ENCODE data around the gene PPP2R2C. TPM values are rescaled to one million over a fixed set of nuclear protein-coding genes. Genes with fewer than 3 reads are reported as not detected.
A peak's percentile ranks its signal among the peaks of the same experiment; 100 is the strongest.

PPP2R2C gene
- total RNA-seq, 1 donor from 2014 or later, result 10.8 TPM

- Mint-ChIP-seq H3K36me3 (no peaks in the 10 kb centered on the region), H3K4me3 (no peak overlapping the region), H3K9me3 (no peaks in the 10 kb centered on the region), H3K27me3 (peaks cover 40% of the 10 kb centered on the region), H3K4me1 (ENCODE audit: unreplicated experiment) (peaks cover 16% of the 10 kb centered on the region), H3K27ac (peak overlapping the region; percentile 93)
- no peak for TF ChIP-seq CTCF (conservative IDR thresholded peaks at IDR 0.05)
- DNase-seq (ENCODE audit: extremely low spot score, unreplicated experiment), result peak; percentile 62
These were observed 22.2 kb upstream of the PPP2R2C start for GRCh38 chr4:6494431-6495295.

- peak overlapping the region; percentile 71 for H3K4me3 Mint-ChIP-seq
These were observed 21.4 kb upstream of the PPP2R2C start for GRCh38 chr4:6493658-6494304.

GRCh38 chr4:6492861-6493657 is 20.6 kb upstream of the PPP2R2C start:
- Mint-ChIP-seq H3K4me3 (peak overlapping the region; percentile 71), H3K27me3 (peaks cover 45% of the 10 kb centered on the region), H3K36me3 (no peaks in the 10 kb centered on the region), H3K4me1 (ENCODE audit: unreplicated experiment) (peaks cover 16% of the 10 kb centered on the region), H3K27ac (peak overlapping the region; percentile 93), H3K9me3 (no peaks in the 10 kb centered on the region)
- TF ChIP-seq CTCF (conservative IDR thresholded peaks at IDR 0.05), result no peak
- peak; percentile 54 for DNase-seq (ENCODE audit: extremely low spot score, unreplicated experiment)

More at GRCh38 chr4:6493658-6494304, 21.4 kb upstream of the PPP2R2C start:
- Mint-ChIP-seq H3K4me1 (ENCODE audit: unreplicated experiment) (peaks cover 16% of the 10 kb centered on the region), H3K36me3 (no peaks in the 10 kb centered on the region), H3K27me3 (peaks cover 46% of the 10 kb centered on the region), H3K27ac (peak overlapping the region; percentile 93), H3K9me3 (no peaks in the 10 kb centered on the region)
- TF ChIP-seq CTCF (conservative IDR thresholded peaks at IDR 0.05), result no peak
- DNase-seq (ENCODE audit: extremely low spot score, unreplicated experiment), result peak; percentile 69

GRCh38 chr4:6492027-6492590 is 19.7 kb upstream of the PPP2R2C start:
- no peak for TF ChIP-seq CTCF (conservative IDR thresholded peaks at IDR 0.05)
- H3K9me3 Mint-ChIP-seq, result no peaks in the 10 kb centered on the region
- no peaks in the 10 kb centered on the region for H3K36me3 Mint-ChIP-seq
- no peak overlapping the region for H3K4me3 Mint-ChIP-seq
- peaks cover 44% of the 10 kb centered on the region for H3K27me3 Mint-ChIP-seq
- peak; percentile 45 for DNase-seq (ENCODE audit: extremely low spot score, unreplicated experiment)
- H3K4me1 Mint-ChIP-seq (ENCODE audit: unreplicated experiment), result peaks cover 16% of the 10 kb centered on the region
- H3K27ac Mint-ChIP-seq, result no peak overlapping the region

GRCh38 chr4:6491235-6491634 is 18.8 kb upstream of the PPP2R2C start:
- Mint-ChIP-seq H3K4me3 (no peak overlapping the region), H3K9me3 (peaks cover 1% of the 10 kb centered on the region), H3K27me3 (peaks cover 48% of the 10 kb centered on the region), H3K36me3 (no peaks in the 10 kb centered on the region), H3K27ac (no peak overlapping the region), H3K4me1 (ENCODE audit: unreplicated experiment) (peaks cover 16% of the 10 kb centered on the region)
- DNase-seq (ENCODE audit: extremely low spot score, unreplicated experiment), result peak; percentile 36
- no peak for TF ChIP-seq CTCF (conservative IDR thresholded peaks at IDR 0.05)
